Duodenal mucosa (tissue), 2 donors: ENCODE data around the gene DVL1.

ENCODE experiments used
- H3K27ac ChIP-seq: one replicate; pipeline ENCODE4 v1.7.0; 2013; ENCODE audit warnings: low read depth, low read length
- H3K27me3 ChIP-seq, 2 donors: one replicate each; pipeline ENCODE4 v1.7.0; 2013; ENCODE audit warnings: low read length in 2 of 2, control low read depth in 1 of 2; ENCODE audit not compliant: insufficient read depth in 2 of 2, control insufficient read depth in 1 of 2
- H3K36me3 ChIP-seq, 2 donors: one replicate each; pipeline ENCODE4 v1.7.0; 2013; ENCODE audit warnings: low read length in 2 of 2, control low read depth in 1 of 2; ENCODE audit not compliant: insufficient read depth in 2 of 2, control insufficient read depth in 1 of 2
- H3K4me1 ChIP-seq, 2 donors: one replicate each; pipeline ENCODE4 v1.7.0; 2013; ENCODE audit warnings: low read length in 2 of 2, control low read depth in 1 of 2; ENCODE audit not compliant: insufficient read depth in 2 of 2, control insufficient read depth in 1 of 2
- H3K4me3 ChIP-seq, 2 donors: one replicate each; pipeline ENCODE4 v1.7.0; 2013; ENCODE audit warnings: low read length in 2 of 2, low read depth in 1 of 2
- H3K9ac ChIP-seq, 2 donors: one replicate each; pipeline ENCODE4 v1.7.0; 2013; ENCODE audit warnings: low read length in 2 of 2, low read depth in 1 of 2
- H3K9me3 ChIP-seq, 2 donors: one replicate each; pipeline ENCODE4 v1.7.0; 2013; ENCODE audit warnings: low read length in 2 of 2, control low read depth in 1 of 2; ENCODE audit not compliant: control insufficient read depth in 1 of 2

Gene DVL1

DNA sequence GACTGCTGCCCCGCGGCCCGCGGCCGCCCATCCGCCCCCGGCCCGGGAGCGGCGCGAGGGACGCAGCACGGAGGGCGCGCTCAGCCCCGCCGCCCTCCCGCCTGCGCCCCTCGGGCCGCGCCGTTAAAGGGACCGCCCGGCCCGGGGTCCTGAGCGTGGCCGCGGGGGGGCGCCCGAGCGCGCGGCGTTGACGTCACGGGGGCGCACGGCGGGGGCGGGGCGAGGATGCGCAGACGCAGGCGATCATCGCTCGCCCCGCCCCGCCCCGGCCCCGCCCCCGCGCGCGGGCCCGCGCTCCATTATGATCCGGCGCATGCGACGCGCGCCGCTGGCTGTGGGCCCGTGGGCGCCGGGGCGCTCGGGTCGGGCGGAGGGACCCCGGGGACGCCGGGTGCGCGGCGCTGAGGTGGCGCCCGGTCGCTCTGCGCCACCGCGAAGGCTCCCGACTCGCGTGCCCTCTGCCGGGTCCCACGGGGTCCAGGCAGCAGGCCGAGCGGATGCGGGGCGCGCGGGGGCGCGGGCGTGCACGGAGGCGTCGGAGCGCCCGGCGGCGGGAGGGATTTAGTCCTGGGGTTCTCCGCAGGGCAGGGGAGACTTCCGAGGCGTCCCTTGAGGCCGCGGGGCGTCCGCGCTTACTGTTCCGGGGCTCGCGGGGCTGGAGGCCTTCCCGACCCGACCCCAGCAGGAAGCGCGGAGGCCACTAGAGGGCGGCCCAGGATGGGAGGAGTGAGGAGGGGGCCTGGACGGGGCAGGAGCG lies at the start of gene DVL1:
Gene DVL1, minus strand, starts transcription at position 163 of the 757 bp plus-strand sequence. CDS start 353 bp downstream, outside the sequence.
- peaks cover 42 to 47% of the 10 kb centered on the region in 2 donors for H3K4me1 ChIP-seq
- H3K36me3 ChIP-seq, result no peaks in the 10 kb centered on the region
- peak within 1 kb of the TSS; percentile 68 to 82 for H3K4me3 ChIP-seq
- peak within 1 kb of the TSS; percentile 52 for H3K27ac ChIP-seq
- H3K9me3 ChIP-seq, result no peaks in the 10 kb centered on the region
- H3K9ac ChIP-seq, result peak within 1 kb of the TSS; percentile 58 to 64
- peaks cover 18 to 24% of the 10 kb centered on the region in 2 donors for H3K27me3 ChIP-seq

DNA sequence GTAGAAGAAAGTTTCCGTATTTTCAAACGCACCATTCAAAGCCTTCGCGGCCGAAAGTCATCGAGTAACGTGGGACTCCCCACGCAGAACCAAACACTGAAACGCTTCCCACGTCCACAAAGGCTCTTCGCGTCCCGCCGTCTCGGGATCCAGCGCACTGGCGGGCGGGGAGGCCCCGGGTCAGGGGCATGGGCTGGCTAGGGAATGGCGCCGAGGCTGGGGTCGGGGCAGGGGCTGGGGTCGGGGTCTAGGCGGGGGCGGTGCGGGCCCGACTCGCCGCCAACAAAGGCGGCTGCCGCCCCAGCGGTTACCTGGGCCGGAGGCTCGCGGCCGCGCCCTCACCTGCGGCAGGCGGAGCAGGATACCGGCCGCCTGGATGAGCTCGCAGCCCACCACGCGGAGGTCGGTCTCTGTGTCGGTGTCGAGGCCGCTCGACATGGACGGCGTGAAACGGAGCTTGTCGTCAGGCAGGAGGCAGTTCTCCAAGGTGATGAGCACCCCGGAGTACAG lies 49.5 kb upstream of the DVL1 start:
- Histone ChIP-seq H3K36me3 (peaks cover 39 to 62% of the 10 kb centered on the region in 2 donors), H3K4me1 (peaks cover 29% of the 10 kb centered on the region in 2 donors), H3K27me3 (no peaks in the 10 kb centered on the region), H3K27ac (peak overlapping the region; percentile 70), H3K4me3 (peak overlapping the region; percentile 89 to 94), H3K9me3 (no peaks in the 10 kb centered on the region), H3K9ac (peak overlapping the region; percentile 77)

DNA sequence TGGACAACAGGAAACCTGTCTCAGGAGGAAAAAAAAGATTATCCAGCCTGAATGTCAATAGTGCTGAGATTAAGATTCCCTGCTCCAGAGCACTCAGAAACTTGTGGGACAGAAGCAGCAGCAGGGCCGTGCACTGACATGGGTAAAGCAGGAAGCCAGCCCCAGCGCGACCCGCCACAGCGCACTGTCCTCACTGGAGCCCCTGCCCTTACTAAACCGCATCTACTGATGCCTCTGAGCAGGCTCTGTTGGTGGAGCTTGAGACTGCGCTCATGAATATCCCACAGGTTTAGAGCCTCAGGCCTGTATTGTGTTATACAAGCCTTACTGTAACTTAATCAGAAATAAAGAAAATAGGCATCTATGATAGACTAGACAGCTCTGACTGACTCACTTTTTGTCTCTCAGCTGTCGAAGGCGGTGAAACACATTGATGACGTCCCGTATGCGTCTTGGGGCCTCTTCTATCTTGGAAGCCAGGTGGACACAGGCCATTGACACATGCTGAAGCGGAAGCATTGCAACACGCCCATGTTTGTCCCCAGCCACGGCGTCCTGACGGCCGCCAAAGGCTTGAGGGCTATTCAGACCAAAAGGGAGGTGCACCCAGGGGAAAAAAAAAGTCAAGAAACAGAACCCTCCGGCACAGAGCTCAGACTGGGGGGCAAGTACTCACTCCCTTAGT lies 48.8 kb upstream of the DVL1 start:
- H3K27ac ChIP-seq, result no peak overlapping the region
- peaks cover 29% of the 10 kb centered on the region in 2 donors for H3K4me1 ChIP-seq
- peak overlapping the region; percentile 77 for H3K9ac ChIP-seq
- no peaks in the 10 kb centered on the region for H3K27me3 ChIP-seq
- peaks cover 46 to 66% of the 10 kb centered on the region in 2 donors for H3K36me3 ChIP-seq
- peak overlapping the region; percentile 89 to 94 for H3K4me3 ChIP-seq
- no peaks in the 10 kb centered on the region for H3K9me3 ChIP-seq

DNA sequence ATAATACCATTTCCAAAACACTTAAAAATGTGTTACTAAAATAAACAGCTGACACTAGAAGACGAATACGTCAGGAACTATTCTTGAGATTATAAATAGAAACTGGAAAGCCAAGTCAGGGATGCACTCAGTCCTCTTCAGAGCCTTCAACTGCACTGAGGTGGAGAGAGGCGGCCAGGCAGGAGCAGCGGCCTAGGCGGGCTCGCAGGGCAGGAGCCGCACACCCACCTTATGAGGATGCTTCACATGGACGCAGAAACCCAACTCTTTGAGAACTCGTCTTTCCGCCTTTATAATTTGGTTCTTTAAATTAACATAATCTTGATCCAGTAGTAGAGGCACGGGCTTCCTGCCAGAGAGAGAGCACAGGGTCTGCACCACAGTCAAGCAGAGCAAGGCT lies 45.9 kb upstream of the DVL1 start:
- Histone ChIP-seq H3K4me3 (no peak overlapping the region), H3K27me3 (no peaks in the 10 kb centered on the region), H3K27ac (no peak overlapping the region), H3K36me3 (peaks cover 49 to 66% of the 10 kb centered on the region in 2 donors), H3K9ac (no peak overlapping the region), H3K9me3 (no peaks in the 10 kb centered on the region), H3K4me1 (peaks cover 14 to 16% of the 10 kb centered on the region in 2 donors)

DNA sequence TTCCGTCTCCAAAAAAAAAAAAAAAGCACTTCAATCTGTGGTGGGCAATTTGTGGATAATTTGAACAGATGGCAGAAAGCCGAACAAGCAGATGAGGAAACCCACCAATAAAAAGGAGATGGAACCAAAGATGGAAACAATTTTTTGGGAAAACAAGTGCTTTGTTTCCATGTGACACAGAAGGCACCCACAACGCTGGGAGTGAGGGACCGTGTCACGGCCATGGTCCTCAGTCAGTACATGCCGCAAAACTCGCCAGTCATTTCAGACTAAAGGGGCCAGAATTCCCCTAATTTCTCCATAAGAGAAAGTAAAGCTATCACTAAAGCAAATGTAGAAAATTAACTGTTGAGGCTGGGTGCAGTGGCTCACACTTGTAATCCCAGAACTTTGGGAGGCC lies 44.9 kb upstream of the DVL1 start:
- H3K9me3 ChIP-seq, result no peaks in the 10 kb centered on the region
- H3K4me3 ChIP-seq, result no peak overlapping the region
- H3K27me3 ChIP-seq, result no peaks in the 10 kb centered on the region
- H3K27ac ChIP-seq, result no peak overlapping the region
- H3K36me3 ChIP-seq, result peaks cover 53 to 76% of the 10 kb centered on the region in 2 donors
- H3K9ac ChIP-seq, result no peak overlapping the region
- peaks cover 11 to 12% of the 10 kb centered on the region in 2 donors for H3K4me1 ChIP-seq

DNA sequence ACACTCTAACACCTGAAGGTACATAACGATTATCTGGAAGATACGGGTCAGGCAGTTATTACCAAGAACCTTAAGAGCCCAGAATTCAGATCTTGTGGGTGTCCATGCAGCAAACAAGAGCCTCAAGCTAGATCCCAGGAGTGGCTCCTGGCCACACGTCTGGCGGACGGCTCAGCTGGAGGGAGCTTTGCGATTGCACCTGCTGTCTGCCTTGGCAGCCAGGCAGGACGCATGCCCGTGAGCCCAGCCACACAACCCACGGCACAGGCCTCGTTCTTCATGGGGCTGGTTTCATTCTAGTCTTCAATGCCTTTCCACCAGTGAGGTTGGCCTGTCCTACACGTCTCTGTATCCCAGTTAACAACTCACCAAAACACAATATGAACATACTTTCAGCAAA lies 44.2 kb upstream of the DVL1 start:
- H3K27me3 ChIP-seq, result no peaks in the 10 kb centered on the region
- H3K9me3 ChIP-seq, result no peaks in the 10 kb centered on the region
- no peak overlapping the region for H3K9ac ChIP-seq
- H3K4me3 ChIP-seq, result no peak overlapping the region
- peaks cover 53 to 81% of the 10 kb centered on the region in 2 donors for H3K36me3 ChIP-seq
- no peak overlapping the region for H3K27ac ChIP-seq
- H3K4me1 ChIP-seq, result peaks cover 11 to 12% of the 10 kb centered on the region in 2 donors

DNA sequence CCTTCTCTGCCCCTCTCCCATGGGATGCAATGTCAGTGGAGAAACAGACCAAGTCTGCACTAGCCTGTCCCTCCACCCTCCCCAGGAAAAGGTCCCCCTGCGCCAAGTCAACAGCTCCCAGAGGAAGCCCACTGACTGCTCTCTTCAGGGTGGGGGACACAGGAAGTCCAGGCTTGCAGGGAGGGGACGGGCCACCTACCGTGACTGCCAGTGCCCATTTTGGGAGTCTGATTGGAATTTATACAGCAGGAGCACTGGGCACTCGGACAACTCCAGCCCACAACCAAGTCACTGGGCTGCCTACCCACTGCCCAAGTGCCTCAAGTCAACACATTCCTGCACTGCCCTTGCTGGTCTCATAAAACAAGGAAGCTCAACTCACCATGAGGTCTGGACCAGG lies 43.8 kb upstream of the DVL1 start:
- H3K27me3 ChIP-seq, result no peaks in the 10 kb centered on the region
- peaks cover 8 to 9% of the 10 kb centered on the region in 2 donors for H3K4me1 ChIP-seq
- H3K36me3 ChIP-seq, result peaks cover 54 to 86% of the 10 kb centered on the region in 2 donors
- no peak overlapping the region for H3K9ac ChIP-seq
- H3K4me3 ChIP-seq, result no peak overlapping the region
- H3K27ac ChIP-seq, result no peak overlapping the region
- no peaks in the 10 kb centered on the region for H3K9me3 ChIP-seq

DNA sequence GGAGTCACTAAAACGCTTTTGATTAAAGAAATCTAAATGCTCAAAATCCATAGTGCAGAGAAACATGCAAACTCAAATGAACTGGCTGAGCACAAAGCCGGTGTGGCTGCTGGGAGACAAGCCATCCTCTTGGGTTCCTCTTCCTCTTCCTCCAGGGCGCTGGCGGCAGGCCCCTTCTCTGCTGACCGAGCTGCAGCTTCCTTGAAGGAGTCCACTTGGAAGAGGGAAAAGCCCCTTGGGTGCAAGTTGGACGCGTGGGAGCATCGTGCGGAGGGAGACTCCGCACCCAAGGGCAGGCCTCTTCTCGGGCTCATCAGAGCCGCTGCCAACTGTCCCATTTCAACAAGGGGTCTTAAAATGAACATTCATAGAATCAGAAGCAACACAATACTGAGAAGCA lies 42.0 kb upstream of the DVL1 start:
- Histone ChIP-seq H3K9ac (no peak overlapping the region), H3K4me1 (no peaks in the 10 kb centered on the region), H3K27ac (no peak overlapping the region), H3K9me3 (no peaks in the 10 kb centered on the region), H3K4me3 (no peak overlapping the region), H3K27me3 (no peaks in the 10 kb centered on the region), H3K36me3 (peaks cover 59 to 92% of the 10 kb centered on the region in 2 donors)

DNA sequence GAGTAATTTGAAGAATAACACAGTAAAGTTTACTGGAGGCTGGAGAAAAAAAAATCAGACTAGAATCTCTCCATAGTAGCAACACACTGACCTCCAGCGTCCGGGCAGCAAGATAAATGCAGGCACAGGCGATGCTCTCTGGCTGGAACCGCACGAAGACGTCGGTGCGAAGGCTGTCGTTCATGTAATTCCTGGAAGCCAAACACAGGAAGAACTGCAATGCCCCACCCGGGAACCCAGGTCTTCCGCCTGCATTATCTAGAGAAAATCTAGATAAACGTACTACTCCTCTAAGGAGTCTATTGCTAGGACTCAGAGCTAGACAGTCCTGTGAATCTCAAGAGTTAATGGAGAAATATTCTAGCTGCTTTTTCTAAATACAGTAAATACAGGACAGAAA lies 41.5 kb upstream of the DVL1 start:
- no peak overlapping the region for H3K4me3 ChIP-seq
- peaks cover 64 to 95% of the 10 kb centered on the region in 2 donors for H3K36me3 ChIP-seq
- no peak overlapping the region for H3K9ac ChIP-seq
- no peaks in the 10 kb centered on the region for H3K9me3 ChIP-seq
- no peaks in the 10 kb centered on the region for H3K27me3 ChIP-seq
- H3K4me1 ChIP-seq, result no peaks in the 10 kb centered on the region
- H3K27ac ChIP-seq, result no peak overlapping the region

DNA sequence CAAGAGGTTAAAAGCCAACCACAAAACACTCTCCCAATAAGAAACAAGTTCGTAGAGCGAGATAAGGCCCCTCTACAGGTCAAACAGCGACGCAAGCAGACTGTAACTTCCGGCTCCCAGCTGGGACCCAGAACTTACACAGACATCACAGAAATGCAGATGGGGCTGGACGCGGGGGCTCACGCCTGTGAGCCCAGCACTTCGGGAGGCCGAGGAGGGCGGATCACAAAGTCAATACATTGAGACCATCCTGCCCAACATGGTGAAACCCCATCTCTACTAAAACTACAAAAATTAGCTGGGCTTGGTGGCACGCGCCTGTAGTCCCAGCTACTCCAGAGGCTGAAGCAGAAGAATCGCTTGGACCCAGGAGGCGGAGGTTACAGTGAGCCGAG lies 38.9 kb upstream of the DVL1 start:
- Histone ChIP-seq H3K4me1 (no peaks in the 10 kb centered on the region), H3K27me3 (no peaks in the 10 kb centered on the region), H3K36me3 (peaks cover 53 to 72% of the 10 kb centered on the region in 2 donors), H3K9me3 (no peaks in the 10 kb centered on the region), H3K4me3 (no peak overlapping the region), H3K27ac (no peak overlapping the region), H3K9ac (no peak overlapping the region)
